ENCODE measurements around the gene ELFN1.

The ELFN1 gene

DNA sequence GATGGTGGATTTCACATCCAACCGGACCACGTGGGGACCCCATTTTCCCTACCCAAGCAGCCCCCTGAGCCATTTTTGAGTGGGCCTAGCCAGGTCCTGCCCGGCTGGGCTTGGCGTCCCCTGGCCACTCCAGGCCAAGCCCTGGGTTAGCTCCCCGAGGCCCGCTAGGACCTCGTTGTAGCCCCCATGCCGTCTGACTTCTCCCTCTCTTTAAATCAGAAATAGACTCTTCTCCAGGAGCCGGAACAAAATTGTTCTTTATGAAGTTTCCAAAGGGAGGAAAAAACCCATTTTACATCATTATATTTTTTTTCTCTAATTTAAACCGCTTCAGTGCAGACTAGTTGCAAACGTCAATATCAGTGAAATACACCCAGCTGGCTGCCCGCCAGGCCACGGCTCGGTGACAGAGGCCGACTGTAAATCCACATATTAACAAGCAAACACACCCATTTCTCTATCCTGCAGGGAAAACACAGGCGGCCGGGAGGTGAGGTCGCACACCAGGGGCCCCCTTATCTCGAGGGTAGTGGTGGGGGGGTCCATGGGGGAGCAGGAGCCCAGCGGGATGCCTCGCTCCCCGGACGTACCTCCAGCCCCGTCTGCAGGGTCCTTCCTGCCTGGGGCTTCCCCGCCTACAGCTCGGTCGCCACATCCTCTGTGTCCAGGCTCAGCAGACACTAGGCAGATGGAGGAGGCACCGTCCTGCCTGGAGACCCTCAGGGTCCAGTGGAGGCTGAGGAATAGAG, 72.7 kb downstream of the ELFN1 start:
- Histone ChIP-seq H3K27me3 (ENCODE audit: control insufficient read depth, insufficient read depth, low read length) (no peaks in the 10 kb centered on the region), H3K27ac (no peak overlapping the region), H3K9ac (no peak overlapping the region), H3K79me2 (no peaks in the 10 kb centered on the region), H3K4me1 (no peaks in the 10 kb centered on the region), H3K4me3 (ENCODE audit: low read depth, low read length) (no peak overlapping the region), H3K9me3 (ENCODE audit: control insufficient read depth, low read length) (no peaks in the 10 kb centered on the region), H3K36me3 (ENCODE audit: control insufficient read depth, insufficient read depth, low read length) (no peaks in the 10 kb centered on the region), H3K4me2 (ENCODE audit: low read length) (no peak overlapping the region), H2AFZ (no peak overlapping the region)
- TF ChIP-seq, protein P1, sequence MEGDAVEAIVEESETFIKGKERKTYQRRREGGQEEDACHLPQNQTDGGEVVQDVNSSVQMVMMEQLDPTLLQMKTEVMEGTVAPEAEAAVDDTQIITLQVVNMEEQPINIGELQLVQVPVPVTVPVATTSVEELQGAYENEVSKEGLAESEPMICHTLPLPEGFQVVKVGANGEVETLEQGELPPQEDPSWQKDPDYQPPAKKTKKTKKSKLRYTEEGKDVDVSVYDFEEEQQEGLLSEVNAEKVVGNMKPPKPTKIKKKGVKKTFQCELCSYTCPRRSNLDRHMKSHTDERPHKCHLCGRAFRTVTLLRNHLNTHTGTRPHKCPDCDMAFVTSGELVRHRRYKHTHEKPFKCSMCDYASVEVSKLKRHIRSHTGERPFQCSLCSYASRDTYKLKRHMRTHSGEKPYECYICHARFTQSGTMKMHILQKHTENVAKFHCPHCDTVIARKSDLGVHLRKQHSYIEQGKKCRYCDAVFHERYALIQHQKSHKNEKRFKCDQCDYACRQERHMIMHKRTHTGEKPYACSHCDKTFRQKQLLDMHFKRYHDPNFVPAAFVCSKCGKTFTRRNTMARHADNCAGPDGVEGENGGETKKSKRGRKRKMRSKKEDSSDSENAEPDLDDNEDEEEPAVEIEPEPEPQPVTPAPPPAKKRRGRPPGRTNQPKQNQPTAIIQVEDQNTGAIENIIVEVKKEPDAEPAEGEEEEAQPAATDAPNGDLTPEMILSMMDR (IDR thresholded peaks at IDR 0.05), result no peak

DNA sequence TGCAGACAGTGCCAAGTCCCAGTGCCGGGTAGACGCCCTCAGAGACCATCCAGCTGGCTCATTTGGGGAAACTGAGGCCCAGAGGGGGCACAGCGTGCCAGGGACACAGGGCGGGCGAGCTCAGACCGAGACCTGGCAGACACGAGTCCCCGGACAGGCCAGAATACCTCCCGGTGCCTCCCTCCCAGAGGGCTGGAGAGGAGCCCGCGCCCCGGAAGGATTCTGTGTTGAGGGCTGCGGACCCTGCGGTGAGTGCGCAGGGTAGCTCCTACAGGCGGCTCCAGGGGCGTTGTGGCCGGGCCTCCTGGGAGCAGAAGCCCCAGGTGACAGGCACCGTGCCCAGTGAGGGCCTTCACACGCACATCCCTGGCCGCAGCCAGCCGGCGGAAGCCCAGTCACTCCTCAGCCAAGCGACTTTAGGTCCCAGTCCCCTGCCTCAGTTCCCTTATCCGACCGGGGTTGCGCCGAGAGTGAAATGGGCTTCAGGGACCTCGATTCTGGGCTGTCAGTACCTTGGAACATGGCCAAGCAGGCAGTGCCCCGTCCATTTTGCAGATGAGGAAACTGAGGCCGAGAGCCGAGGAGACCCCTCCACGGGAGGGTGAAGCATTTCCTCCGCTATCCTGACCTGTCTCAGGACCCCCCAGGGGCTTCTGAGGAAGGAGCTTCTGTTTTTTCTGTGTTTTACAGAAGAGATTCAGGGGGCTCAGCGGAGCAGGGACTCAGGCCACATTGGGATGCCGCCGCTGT, 73.6 kb downstream of the ELFN1 start:
- Histone ChIP-seq H3K79me2 (no peaks in the 10 kb centered on the region), H3K4me2 (ENCODE audit: low read length) (no peak overlapping the region), H3K4me3 (ENCODE audit: low read depth, low read length) (no peak overlapping the region), H3K27ac (no peak overlapping the region), H2AFZ (no peak overlapping the region), H3K36me3 (ENCODE audit: control insufficient read depth, insufficient read depth, low read length) (no peaks in the 10 kb centered on the region), H3K27me3 (ENCODE audit: control insufficient read depth, insufficient read depth, low read length) (no peaks in the 10 kb centered on the region), H3K9me3 (ENCODE audit: control insufficient read depth, low read length) (no peaks in the 10 kb centered on the region), H3K4me1 (no peaks in the 10 kb centered on the region), H3K9ac (no peak overlapping the region)
- TF ChIP-seq, protein P1 (IDR thresholded peaks at IDR 0.05), result no peak

GRCh38 chr7:1744296-1745017, 74.4 kb downstream of the ELFN1 start:
- Histone ChIP-seq H3K79me2 (no peaks in the 10 kb centered on the region), H3K27ac (no peak overlapping the region), H3K36me3 (ENCODE audit: control insufficient read depth, insufficient read depth, low read length) (no peaks in the 10 kb centered on the region), H3K4me3 (ENCODE audit: low read depth, low read length) (no peak overlapping the region), H3K9me3 (ENCODE audit: control insufficient read depth, low read length) (no peaks in the 10 kb centered on the region), H3K9ac (no peak overlapping the region), H2AFZ (no peak overlapping the region), H3K27me3 (ENCODE audit: control insufficient read depth, insufficient read depth, low read length) (no peaks in the 10 kb centered on the region), H3K4me1 (no peaks in the 10 kb centered on the region), H3K4me2 (ENCODE audit: low read length) (no peak overlapping the region)
- TF ChIP-seq, protein P1 (IDR thresholded peaks at IDR 0.05), result no peak

DNA sequence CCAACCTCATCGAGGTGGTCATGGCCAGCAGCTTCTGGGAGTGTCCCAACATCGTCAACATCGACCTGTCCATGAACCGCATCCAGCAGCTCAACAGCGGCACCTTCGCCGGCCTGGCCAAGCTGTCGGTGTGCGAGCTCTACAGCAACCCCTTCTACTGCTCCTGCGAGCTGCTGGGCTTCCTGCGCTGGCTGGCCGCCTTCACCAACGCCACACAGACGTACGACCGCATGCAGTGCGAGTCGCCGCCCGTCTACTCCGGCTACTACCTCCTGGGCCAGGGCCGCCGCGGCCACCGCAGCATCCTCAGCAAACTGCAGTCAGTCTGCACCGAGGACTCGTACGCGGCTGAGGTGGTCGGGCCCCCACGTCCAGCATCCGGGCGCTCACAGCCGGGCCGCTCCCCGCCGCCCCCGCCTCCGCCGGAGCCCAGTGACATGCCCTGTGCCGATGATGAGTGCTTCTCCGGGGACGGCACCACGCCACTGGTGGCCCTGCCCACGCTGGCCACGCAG, 75.0 kb downstream of the ELFN1 start:
- no peaks in the 10 kb centered on the region for H3K36me3 ChIP-seq (ENCODE audit: control insufficient read depth, insufficient read depth, low read length)
- H3K4me3 ChIP-seq (ENCODE audit: low read depth, low read length), result no peak overlapping the region
- H3K4me2 ChIP-seq (ENCODE audit: low read length), result no peak overlapping the region
- no peaks in the 10 kb centered on the region for H3K9me3 ChIP-seq (ENCODE audit: control insufficient read depth, low read length)
- no peak overlapping the region for H2AFZ ChIP-seq
- TF ChIP-seq, protein P1 (IDR thresholded peaks at IDR 0.05), result no peak
- H3K27me3 ChIP-seq (ENCODE audit: control insufficient read depth, insufficient read depth, low read length), result no peaks in the 10 kb centered on the region
- H3K79me2 ChIP-seq, result no peaks in the 10 kb centered on the region
- H3K4me1 ChIP-seq, result no peaks in the 10 kb centered on the region
- no peak overlapping the region for H3K9ac ChIP-seq
- no peak overlapping the region for H3K27ac ChIP-seq
